Measurements from ENCODE around the gene RNU6-7. TPM values are rescaled to one million over a fixed set of nuclear protein-coding genes. Genes with fewer than 3 reads are reported as not detected.

Gene RNU6-7
- total RNA-seq, 1 donor from 2014 or later, result not detected

DNA sequence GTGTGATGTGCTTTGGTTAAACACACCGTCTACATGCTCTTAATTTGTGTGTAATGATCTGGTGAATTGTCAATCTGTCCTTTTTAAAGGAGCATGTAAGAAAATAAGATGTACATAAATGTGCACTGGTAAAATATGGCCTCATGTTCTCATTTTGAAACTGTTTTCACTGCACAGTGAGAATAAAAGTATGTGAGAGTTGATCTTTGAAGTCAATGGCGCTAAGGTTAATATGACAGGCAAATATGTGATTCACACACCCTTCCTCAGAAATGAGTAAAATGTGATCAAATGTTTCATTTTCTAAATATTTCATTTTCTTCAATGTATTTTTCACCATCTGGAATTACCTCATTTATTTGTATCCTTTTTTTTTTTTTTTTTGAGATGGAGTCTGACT lies 8.3 kb upstream of the RNU6-7 start:
- no peak overlapping the region for H3K4me3 ChIP-seq (ENCODE audit: low read depth, low read length)
- TF ChIP-seq CTCF (conservative IDR thresholded peaks at IDR 0.05; ENCODE audit: low read depth, low read length), result no peak
- no peak for DNase-seq (ENCODE audit: low read depth)

- no peak for TF ChIP-seq CTCF (conservative IDR thresholded peaks at IDR 0.05; ENCODE audit: low read depth, low read length)
- DNase-seq (ENCODE audit: low read depth), result no peak
- no peak overlapping the region for H3K4me3 ChIP-seq (ENCODE audit: low read depth, low read length)
These were observed 6.2 kb upstream of the RNU6-7 start for GRCh38 chr14:32195636-32196035.

DNA sequence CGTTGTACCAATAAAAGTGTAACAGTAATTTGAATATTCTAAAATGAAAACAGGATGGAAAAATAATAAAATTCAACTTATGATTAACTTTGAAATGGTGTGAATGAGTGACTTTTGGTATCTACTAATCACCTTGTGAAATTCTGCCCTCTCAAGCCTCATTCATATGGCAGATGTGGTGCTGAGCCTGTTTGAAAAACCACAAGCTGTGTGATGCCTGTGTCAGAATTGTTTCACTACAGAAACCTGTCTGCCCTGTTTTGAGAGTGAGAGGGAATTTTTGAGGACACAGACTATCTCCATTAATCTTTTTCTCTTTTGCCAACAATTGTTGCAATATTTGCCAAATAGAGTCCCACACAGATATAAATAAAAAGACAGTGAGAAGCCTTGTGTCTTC lies 3.9 kb upstream of the RNU6-7 start:
- no peak overlapping the region for H3K4me3 ChIP-seq (ENCODE audit: low read depth, low read length)
- DNase-seq (ENCODE audit: low read depth), result no peak
- no peak for TF ChIP-seq CTCF (conservative IDR thresholded peaks at IDR 0.05; ENCODE audit: low read depth, low read length)

DNA sequence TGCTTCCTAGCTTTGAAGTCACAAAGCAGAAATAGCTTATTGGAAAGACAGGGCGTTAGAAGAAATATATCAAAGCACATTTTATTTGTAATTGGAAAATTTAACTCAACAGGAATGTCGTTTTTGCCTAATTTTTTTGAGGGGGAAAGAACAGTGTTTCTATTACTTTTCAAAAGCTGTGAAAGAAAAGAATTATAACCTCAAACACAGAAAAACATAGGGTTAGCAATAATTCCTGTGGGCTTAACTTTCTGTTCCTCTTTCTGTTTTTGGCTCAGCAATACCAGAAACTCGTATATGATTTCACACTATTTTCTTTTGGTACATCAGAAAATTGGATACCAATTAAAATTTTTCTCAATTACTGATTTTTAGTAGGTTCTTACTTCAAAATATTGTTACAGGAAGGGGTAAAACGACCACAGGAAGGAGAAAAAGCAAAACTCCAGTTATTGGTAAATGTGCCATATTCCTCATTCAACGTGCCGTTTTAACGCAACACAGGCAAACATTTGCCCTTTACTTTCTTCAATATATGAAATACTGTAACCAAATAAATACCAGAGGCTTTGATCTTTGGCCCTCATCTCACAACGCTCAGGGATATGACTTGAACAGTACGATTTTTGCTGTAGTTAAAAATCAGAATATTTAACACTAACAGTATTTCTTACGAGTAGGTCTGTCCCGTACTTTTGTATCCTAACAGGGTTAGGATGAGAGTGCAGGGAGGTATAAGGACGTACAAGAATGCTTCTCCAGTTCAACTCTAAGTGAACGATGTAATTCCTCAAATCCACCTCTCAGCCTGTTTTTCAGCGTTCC lies 1.3 kb upstream of the RNU6-7 start:
- no peak for TF ChIP-seq CTCF (conservative IDR thresholded peaks at IDR 0.05; ENCODE audit: low read depth, low read length)
- peak overlapping the region; percentile 75 for H3K4me3 ChIP-seq (ENCODE audit: low read depth, low read length)
- no peak for DNase-seq (ENCODE audit: low read depth)

DNA sequence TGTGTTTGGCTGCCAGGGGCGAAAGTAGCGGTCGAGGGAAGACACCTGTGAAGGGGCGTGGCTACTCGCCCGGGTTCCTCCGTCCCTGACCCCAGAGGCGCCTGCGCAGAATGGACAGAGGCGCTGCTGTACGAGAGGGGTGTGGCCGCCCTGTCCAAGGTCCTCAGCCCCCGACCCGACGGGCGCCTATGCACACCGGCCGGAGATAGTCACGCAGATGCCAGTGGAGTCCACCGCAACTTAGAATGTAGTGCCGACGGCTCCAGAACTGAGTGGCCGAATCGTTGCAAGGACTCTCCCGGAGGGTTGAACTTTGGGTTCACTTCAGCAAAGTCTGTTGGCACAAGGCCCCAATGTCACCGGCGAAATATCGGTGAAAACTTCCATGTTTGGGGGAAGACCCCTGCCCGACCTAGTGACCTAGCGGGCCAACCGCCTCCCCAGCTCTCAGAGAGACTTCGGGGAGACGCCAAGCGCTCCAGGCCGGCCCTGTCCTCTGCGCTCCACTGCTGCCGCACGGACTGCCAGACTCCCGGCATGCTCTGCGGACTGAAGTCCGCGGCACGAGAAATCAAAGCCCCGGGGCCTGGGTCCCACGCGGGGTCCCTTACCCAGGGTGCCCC lies 541 bp upstream of the RNU6-7 start:
- no peak for DNase-seq (ENCODE audit: low read depth)
- TF ChIP-seq CTCF (conservative IDR thresholded peaks at IDR 0.05; ENCODE audit: low read depth, low read length), result no peak

GRCh38 chr14:32202491-32202997 lies 699 bp downstream of the RNU6-7 start:
- TF ChIP-seq CTCF (conservative IDR thresholded peaks at IDR 0.05; ENCODE audit: low read depth, low read length), result no peak
- peak overlapping the region; percentile 75 for H3K4me3 ChIP-seq (ENCODE audit: low read depth, low read length)
- no peak for DNase-seq (ENCODE audit: low read depth)

More for the DNA sequence above, 541 bp upstream of the RNU6-7 start:
- peak overlapping the region; percentile 75 for H3K4me3 ChIP-seq (ENCODE audit: low read depth, low read length)
